GM12865 (cell line): ENCODE measurements around the gene ESF1.

Experiments used
- DNase-seq: peaks from one replicate; pipeline ENCODE4 v3.0.0; 2010; ENCODE audit warnings: low read depth
- H3K4me3 ChIP-seq: 2 replicates; pipeline ENCODE4 v1.5.1; 2011; ENCODE audit warnings: mild to moderate bottlenecking, low read depth, low read length, control low read depth
- TF ChIP-seq, protein P1 (sequence below): IDR thresholded peaks from 2 replicates; pipeline ENCODE4 v1.5.1; 2011; ENCODE audit warnings: low read length, control low read depth, low read depth, inconsistent platforms; ENCODE audit not compliant: insufficient read depth; ENCODE audit errors: missing control alignments

The ESF1 gene

DNA sequence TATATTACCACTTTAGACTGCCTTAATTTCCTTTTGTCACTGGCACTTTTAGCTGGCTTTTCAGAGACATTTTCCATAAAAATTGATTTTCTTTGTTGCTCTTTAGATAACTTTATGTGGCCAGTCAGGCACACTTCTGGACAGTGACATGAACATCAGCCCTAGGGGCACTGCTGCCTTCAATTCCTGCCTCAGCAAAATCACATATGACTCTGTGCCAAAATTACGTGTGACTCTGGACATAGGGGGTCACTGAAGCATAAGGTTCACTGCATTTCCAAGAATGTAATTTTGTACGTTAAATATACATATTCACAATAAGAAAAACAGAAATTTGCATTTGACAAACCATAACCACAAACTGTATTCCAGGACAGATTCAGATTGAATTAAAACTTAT is 66.5 kb downstream of the ESF1 start:
- peak overlapping the region; percentile 37 for H3K4me3 ChIP-seq
- TF ChIP-seq, protein P1, sequence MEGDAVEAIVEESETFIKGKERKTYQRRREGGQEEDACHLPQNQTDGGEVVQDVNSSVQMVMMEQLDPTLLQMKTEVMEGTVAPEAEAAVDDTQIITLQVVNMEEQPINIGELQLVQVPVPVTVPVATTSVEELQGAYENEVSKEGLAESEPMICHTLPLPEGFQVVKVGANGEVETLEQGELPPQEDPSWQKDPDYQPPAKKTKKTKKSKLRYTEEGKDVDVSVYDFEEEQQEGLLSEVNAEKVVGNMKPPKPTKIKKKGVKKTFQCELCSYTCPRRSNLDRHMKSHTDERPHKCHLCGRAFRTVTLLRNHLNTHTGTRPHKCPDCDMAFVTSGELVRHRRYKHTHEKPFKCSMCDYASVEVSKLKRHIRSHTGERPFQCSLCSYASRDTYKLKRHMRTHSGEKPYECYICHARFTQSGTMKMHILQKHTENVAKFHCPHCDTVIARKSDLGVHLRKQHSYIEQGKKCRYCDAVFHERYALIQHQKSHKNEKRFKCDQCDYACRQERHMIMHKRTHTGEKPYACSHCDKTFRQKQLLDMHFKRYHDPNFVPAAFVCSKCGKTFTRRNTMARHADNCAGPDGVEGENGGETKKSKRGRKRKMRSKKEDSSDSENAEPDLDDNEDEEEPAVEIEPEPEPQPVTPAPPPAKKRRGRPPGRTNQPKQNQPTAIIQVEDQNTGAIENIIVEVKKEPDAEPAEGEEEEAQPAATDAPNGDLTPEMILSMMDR = no peak
- DNase-seq = peak; percentile 37

DNA sequence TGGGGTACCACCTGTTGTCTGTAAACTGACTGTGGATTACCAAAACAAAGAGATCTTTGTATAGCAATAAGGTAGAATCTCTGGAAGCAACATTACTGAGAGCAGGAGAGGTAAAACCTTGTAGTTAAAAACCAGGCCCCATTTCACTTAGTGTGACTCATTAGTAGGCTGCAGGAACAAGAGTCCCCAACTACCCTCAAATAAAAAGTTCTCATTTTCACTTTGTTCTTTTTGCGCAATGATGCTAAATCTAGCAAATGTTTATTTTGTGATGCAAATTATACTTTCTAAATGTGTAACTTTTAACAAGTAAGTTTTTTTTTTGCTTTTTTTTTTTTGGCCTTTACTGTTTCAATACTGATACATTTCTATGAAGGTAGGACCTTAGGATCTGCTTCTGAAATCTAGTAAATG is 67.1 kb downstream of the ESF1 start:
- TF ChIP-seq, protein P1 = no peak
- peak overlapping the region; percentile 37; the same call in 1 of the 2 replicates for H3K4me3 ChIP-seq
- DNase-seq = peak; percentile 76

DNA sequence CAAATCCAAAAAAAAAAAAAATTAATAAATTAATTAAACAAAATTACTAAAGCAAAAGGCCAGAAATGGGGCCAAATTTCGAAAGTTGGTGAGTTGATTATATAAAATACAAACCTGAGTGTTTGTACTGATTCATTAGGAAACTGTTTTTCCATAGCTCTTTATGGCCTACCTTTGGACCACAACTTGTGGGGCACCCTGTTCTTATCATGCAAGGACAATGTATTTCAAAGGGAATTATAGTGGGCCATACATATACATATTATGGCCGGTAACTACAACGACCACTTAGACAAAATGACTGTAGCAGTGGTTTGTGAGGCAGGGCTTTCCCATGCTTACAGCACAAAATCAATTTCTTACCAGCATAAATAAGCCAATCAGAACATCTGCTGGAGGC is 69.5 kb downstream of the ESF1 start:
- TF ChIP-seq, protein P1 = no peak
- no peak overlapping the region for H3K4me3 ChIP-seq
- no peak for DNase-seq

- H3K4me3 ChIP-seq = no peak overlapping the region
- TF ChIP-seq, protein P1 = no peak
- no peak for DNase-seq
These were observed 76.5 kb downstream of the ESF1 start for GRCh38 chr20:13708234-13708633.

GRCh38 chr20:13703265-13703664 is 81.5 kb downstream of the ESF1 start:
- no peak for DNase-seq
- H3K4me3 ChIP-seq = no peak overlapping the region
- TF ChIP-seq, protein P1 = no peak

DNA sequence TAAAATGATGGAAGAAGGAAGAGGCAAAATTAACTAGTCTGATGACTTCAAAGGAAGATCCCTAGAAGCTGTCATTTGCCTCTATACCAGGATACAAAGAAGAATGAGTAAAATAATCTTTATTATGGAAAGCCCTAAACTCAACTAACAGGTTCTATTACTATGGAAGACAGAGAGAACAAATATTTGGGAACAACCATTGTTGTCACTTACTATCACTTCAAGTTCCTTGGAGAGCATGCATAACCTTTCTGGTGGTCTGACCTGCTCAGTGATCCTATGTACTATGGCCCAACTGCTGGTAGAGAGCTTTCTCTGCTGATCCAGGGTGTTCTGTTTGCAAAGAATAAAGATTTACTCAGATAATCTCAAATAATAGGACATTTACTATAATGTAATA is 83.2 kb downstream of the ESF1 start:
- H3K4me3 ChIP-seq = no peak overlapping the region
- DNase-seq = no peak
- TF ChIP-seq, protein P1 = no peak

DNA sequence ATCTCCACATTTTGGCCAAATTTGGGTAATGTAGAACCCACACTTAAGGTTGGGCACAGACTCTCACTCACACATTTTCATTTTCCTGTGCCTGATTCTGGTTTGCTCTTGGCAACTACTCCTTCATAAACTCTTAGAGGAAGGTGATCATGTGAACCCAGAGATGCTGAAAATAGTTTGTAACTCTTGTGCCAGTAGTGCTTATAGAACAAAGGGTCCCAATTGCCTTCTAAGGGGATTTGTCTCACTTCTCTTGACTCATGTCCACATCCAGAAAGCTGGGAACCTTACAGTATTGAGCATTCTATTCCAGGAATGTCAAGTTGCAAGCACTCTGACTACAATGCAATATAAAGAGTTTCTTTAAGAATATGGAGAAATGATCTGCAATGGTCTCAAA is 84.0 kb downstream of the ESF1 start:
- DNase-seq = no peak
- TF ChIP-seq, protein P1 = no peak
- no peak overlapping the region for H3K4me3 ChIP-seq
